Measurements from ENCODE around the gene KLF1.
"Not testable (repeated sequence)": the region's sequence is repeated elsewhere in the genome, so short reads cannot be mapped to it uniquely, and the experiment has no call there.

KLF1 gene

DNA sequence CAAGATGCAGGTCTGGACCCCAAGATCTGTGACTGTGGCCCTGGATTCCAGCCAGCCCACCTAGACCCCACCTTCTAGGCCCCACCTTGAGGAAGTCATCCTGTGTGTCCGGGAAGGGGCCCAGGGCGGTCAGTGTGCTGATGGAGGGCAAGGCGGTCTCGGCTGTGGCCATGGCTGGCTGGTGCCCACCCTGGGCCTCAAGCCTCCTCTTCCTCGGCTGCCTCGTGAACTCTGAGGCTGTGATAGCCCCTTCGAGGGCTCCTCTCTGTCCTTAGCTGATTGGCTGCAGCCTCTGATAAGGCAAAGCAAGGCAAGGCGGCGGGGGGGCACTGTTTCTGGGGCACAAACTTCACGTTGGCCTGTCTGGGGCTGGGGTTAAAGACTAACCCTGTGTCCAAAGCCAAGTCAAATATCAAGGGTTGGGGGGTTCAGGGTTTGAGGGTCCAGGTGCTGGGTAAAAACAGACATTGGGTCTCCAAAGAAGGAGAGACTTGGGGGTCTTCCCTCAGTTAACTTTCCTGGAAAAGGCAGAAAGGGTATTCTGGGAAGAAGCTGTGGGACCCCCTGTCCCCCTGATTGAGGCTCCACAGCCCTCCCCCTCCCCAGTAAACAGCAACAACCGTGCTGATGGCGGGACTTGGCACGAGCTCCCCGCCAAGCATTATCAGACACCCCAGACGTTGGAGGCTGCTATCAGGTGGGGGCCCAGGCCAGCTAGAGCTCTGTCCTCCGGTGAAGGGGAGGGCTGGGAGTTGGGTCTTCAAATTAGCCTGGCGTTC lies at the start of gene KLF1:
Gene KLF1, minus strand, starts transcription at position 233 of the 779 bp plus-strand sequence. Its CDS starts 61 bp downstream, at position 172.
- no peak for DNase-seq (ENCODE audit: low spot score)

DNA sequence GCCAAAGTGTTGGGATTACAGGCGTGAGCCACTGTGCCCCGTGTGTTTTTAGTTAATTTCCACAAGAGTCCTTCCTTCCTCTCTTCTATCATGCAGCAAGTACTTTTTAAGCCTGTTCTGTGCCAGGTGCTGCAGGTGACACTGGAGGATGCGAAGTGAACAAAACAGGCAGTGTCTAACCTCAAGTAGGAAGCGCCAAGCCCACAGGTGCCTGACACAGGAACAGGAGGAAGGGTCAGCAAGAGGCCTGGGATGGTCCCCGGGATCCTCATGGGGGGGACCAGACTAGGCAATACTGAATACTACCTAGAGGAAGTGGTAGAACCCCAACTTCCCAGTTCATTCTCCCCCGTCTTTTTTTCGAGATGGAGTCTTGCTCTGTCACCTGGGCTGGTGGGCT lies 49.6 kb upstream of the KLF1 start:
- no peak for DNase-seq (ENCODE audit: low spot score)

DNA sequence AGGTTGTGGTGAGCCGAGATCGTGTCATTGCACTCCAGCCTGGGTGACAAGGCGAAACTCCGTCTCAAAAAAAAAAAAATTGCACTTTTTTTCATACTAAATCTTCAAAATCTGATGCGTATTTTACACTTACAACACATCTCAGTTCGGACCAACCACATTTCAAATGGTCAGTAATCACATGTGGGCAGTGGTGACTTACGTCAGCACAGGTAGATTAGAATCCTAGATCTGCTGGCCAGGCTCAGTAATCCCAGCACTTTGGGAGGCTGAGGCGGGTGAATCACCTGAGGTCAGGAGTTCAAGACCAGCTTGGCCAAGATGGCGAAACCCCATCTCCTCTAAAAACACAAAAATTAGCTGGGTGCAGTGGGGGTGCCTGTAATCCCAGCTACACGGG lies 48.1 kb upstream of the KLF1 start:
- DNase-seq (ENCODE audit: low spot score) = no peak

DNA sequence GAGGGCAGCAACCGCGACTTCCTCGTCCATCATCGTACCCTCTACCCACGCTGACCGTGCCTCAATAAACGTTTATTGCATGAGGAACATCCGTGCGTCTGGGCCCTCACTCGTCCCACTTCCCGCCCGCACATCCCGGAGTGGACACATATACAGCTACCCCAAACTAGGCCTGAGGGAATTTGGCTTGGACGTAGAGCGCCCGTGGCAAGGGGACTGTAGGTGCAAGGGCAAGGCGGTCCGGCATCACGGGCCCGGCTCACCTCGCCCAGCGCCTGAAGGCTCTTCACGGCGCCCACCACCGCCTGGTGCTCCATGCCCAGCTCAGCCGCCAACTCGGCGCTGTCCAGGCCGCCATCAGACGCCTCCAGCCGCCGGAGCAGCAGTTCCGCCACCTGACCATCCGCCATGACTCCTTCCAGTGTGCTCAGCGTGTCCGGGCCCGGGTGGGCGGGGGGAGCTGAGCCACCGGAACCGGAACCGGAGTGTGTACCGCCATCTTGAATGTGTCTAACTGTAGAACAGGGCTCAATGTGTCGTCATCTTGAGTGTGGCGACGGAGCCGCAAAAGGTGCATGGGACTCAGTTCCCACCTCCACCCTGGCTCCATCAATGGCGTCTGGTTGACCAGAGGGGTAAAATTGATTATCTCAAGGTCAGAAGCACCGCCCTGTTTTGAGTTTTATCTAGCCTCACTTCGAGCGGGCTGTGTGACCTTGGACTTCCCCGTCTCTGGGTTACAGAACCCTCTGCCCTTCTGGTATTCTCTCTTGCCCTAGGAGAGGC lies 46.5 kb upstream of the KLF1 start, which contains the start of gene FARSA:
Gene FARSA, minus strand, starts transcription at position 425 of the 786 bp plus-strand sequence. Its CDS starts 15 bp downstream, at position 410.
- peak; percentile 89 for DNase-seq (ENCODE audit: low spot score)

DNA sequence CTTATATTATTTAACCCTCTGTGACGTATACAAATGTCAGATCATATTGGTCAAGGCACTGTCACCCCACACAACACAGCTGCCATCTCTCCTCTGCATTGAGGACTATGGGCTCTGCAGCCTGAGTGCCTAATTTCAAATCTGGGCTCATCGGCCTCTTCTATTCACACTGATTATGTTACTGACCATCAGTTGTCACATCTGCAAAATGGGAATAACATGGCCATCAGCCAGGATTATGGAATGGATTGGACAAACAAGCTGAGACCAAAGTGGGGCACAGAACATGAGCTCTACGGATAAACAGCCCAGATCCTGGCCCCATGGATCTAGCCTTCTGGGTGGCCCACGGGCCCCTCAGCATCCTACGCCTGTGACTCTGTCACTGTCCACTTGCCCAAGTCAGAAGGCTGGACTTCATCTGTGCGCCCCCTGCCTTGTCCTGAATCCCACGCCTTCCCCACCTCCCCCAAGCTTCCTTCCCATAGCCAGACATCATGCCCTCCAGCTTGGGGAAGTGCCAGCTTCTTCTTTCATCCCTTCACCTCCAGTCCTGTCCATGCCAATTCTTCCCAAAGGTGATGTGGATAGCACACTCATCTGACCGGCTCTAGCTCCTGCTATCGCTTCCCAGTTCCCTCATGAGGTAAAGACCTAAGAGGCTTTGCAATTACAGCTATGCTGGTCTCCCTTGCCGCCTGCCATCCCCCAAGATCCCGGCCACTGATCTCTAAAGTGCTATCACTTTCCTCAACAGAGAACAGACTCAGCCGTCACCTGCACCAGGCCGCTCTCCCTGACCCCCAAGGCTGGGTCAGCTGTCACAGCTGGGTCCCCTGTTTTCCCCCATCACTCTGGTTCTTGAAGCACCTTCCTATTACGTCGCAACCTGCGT lies 45.6 kb upstream of the KLF1 start:
- DNase-seq (ENCODE audit: low spot score) = no peak

DNA sequence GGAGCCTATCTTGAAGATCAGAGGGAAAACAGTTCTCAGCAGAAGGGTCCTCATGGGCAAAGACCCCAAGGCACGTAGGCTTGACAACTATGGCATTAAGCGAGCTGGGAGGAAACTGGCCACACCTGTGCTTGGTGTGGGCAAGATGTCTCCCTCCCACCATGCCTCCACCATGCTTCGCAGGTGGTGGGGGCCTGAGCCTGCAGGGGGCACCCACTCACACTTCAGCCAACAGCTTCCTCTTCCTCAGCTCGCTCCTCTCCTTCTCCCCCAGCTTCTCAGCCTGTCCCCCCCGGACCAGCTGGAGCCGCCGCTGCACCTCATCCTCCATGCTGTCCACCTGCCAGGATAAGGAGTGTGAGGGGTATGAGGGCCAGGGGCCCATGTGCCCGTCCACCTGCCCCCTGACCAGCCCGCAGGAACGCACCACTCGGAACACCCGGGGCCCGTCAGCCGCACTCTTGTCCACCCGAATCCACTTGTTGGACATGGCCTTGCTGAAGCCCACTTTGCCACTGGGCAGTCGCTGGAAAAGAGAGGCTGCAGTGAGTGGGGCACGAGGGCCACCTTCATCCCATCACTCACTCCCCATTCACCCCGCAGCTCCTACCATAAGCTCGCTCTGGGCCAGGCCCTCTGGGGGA lies 43.1 kb upstream of the KLF1 start:
- no peak for DNase-seq (ENCODE audit: low spot score)

DNA sequence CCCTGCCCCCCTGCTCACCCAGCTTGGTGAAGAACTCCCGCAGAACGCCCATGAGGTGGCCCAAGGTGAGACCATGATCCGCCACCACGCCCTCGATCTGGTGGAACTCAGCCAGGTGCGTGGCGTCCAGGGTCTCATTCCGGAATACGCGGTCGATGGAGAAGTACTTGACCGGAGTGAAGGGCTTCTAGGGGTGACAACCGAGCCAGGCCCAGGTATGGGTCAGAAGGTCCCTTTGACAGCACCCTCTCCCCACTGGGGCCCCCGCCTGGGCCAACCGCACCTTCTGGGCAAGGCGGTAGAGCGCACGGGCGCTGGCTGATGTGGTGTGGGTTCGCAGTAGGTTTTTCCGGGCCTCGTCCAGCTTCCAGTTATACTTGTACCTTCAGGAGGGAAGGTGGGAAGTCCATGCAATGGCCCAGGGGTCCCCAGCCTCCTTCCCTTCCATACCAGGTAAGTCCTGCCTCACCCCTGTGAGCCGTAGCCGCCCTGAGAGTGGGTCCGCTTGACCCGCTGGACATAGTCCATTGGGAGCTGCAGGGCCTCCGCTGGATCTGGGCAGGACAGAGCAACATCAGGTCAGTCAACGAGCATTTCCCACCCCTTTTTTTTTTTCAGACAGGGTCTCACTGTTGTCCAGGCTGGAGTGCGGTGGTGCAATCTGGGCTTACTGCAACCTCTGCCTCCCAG lies 37.8 kb upstream of the KLF1 start:
- no peak for DNase-seq (ENCODE audit: low spot score)

DNA sequence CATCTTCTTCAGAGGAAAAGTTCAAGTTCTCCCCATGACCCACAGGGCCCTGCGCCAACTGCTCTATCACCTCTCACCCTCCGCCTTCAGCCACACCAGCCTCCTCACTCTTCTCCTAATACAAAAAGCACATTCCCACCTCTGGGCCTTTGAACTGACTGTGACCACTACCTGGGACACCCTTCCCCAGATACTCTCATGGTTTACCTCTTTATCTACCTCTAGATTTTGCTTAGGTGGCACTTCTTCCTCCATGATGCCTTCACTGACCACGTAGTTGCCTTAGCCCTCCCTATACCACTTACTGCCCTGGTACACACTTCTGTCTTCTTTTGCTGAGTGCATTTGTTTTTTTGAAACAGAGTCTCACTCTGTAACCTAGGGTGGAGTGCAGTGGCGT lies 36.0 kb upstream of the KLF1 start:
- DNase-seq (ENCODE audit: low spot score) = no peak

DNA sequence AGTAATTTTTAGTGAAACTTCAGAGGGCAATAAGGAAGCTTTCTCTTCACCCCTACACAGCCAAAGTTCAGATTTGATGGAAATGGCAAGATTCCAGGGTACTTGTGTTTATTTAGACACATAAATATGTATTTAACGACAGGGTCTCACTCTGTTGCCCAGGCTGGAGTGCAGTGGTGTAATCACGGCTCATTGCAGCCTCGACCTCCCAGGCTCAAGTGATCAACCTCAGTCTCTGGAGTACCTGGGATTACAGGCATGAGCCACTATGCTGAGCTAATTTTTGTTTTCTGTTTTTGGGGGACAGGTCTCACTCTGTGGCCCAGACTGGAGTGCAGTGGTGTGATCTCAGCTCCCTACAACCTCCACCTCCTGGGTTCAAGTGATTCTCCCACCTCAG lies 34.0 kb upstream of the KLF1 start:
- no peak for DNase-seq (ENCODE audit: low spot score)

DNA sequence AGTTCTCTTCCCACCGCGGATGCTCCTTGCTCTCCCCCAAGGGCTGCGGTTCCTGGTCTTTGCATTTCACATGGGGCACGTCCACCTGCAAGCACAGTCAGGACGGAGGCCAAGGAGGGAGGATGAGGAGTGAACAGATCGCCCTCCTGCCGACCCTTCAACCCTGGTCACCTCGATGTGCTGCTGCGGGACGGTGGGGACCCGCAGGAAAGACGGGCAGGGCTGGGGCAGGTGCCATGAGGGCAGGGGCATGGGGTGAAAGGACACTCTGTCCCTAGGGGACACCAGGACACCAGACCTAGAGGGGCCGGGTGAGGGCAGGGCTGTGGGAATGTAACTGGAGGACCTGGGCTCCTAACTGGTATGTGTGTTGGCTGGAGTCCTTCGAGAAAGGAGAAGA lies 31.3 kb upstream of the KLF1 start:
- DNase-seq (ENCODE audit: low spot score) = no peak

DNA sequence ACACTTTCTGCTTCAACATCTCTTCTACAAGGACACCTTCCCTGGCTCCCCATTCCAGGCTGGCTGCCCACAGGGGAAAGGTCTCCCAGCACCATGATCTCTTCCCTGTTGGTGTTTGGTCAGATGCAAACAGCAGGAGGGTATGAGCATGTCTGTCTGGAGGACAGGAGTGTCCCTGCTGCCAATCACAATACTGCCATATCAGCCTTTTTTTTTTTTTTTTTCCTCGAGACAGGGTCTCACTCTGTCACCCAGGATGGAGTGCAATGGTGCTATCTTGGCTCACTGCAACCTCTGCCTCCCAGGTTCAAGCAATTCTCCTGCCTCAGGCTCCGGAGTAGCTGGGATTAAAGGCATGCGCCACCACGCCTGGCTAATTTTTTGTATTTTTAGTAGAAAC lies 28.9 kb upstream of the KLF1 start:
- DNase-seq (ENCODE audit: low spot score) = not testable (repeated sequence)

DNA sequence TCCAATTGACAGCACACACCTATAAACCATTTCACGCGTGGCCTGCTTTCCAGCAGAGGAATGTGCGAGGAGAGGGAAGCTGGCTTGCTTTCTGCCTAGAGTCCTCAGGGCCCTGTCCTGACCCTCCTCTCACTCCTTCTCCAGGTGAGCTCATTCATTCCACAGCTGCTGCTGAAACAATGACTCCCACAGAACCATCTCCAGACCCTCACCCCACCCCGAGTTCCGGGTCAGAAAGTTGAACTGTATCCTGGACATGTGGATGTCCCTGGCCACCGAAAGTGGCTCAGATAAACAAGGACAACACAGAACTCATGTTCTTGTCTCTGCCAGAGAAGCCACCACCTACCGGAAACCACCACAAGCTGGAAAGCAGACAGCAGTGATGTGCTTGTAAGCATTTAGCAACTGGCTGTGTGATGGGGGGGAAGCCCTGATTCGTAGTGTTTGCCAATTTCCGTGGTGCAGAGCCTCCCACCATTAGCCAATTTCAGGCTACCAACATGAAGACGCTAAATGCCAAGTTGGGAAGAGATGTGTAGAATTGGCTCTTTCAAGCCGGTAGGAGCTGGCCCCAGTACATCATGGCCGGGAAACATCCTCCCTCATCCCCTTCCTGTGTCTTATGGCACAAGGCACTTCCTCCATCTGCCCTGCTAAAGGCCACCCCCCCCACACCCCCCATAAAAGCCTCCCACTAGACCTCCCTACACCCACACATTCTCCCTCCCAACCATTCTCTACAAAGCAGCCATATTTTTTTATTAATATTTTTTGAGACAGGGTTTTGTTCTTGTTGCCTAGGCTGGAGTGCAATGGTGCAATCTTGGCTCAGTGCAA lies 27.1 kb upstream of the KLF1 start:
- peak; percentile 68 for DNase-seq (ENCODE audit: low spot score)

DNA sequence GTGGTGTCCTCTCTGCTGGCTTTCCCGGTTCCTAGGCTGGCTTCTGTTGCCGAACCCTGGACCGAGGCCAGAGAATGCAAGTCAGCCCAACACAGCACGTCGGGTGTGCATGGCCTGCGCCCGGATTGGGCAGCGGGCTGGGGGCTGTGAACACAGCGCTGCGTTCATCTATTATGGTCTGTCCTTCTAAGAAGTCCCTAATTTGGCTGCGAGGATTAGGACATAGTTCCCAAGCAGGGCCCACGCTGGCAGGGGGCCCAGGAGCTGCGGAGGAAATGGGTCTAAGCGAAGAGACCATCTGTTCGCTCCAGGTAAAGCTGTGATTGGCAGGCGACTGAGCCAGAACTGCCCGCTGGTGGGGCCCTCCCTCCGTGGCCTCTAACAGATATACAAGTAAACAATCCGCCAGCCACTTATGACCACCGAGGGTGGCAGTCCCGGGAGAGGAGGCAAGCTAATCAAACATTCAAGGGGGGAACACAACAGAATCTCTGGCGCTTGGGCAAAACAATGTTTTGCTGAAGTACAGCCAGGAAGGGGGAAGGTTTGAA lies 26.1 kb upstream of the KLF1 start:
- DNase-seq (ENCODE audit: low spot score) = no peak

DNA sequence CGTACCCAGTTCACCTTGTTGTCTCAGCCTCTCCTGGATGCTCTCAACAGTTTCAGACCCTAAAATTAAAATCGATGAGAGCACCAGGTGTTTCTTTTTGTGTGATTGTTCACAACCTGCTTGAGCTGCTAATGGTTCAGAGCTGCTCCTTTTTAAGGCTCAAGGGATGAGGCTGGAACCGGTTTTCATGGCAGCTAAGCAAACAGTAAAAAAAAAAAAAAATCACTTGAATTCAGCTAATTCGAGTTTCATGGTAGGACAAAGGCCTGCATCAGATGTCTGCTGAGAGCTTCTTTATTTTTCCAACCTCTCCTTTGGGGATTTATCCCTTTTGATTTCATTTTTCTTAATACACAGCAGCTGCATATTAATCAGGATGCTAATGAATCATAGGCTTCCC lies 25.6 kb upstream of the KLF1 start:
- DNase-seq (ENCODE audit: low spot score) = no peak

DNA sequence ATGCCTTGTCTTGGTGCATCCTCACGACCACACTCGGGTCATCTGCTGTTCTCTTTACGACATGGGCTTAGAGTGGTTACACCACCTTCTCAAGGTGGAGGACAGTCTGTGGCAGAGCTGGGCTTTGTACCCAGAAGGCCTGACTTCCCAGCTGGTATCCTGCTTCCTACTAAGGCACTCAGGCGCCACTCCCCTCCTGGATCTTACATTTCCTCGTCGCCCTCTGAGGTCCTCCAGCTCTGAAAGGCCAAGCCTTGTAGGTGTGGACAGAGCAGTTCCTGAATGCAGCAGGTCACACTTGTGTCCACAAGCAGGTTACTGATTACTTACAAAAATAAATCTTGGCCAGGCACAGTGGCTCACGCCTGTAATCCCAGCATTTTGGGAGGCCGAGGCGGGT lies 20.2 kb upstream of the KLF1 start:
- no peak for DNase-seq (ENCODE audit: low spot score)

DNA sequence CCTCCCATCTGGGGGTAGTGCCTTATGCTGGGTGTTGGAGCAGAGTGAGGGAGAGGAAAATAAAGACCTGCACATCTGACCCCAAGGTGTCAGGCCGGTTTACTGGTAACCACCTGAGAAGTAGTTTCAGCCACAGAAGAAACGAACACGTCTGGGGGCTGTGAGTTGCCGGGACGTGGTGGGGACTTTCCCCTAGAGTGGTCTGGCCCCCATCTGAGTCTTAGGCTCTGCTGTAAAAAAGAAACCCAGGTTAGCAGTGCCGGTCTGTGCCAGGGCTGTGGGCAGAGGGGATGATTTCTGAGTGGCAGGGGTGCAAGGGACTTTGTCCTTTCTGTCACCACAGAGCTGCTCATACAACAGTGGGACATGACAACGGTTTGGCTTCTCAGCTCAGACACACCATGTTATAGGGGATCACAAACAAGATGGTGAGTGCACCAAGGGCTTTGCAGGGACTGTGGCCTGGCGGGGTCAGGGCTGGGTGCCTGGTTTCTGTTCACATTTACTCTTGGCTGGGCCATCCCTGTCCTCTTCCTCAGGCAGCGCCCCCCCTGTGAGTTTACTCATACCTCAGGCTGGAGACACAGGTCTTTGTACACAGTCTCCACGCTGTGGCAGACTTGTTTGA lies 13.0 kb upstream of the KLF1 start:
- DNase-seq (ENCODE audit: low spot score) = no peak

DNA sequence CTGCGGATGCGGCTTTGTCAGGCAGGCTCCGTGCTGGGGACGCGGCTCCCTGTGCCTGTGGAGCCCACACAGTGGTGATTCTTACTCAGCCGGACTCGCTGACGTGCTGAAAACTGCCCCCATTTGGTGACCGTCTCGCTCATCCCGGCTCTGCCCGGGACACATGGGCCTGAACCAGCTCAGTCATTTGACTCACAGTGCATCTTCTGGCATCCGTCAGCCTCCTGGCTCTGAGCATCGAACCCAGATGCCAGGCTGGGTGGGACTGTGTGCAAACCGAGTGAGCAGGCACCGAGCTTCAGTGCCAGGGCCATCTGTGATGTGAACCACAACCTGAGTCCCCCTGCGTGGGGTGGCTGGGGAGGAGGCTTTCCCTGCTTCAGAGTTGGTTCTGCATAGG lies 9.5 kb upstream of the KLF1 start:
- DNase-seq (ENCODE audit: low spot score) = no peak

DNA sequence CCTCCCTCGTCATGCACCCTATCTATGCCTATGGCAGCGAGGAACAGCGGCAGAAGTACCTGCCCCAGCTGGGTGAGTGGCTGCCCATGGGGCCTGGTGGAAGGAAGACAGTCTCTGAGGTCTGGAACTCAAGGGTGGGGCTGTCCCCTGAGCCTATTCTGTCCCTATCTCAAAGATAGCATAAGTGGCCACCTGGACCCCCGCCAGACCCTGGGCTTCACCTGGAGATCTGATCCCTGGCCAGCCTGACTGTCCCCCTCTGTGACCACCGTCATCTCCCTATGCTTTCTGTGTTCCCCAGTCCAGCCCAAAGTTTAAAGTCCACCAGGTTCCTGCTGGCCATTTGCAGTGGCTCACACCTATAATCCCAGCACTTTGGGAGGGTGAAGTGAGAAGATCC lies 6.6 kb upstream of the KLF1 start:
- no peak for DNase-seq (ENCODE audit: low spot score)

DNA sequence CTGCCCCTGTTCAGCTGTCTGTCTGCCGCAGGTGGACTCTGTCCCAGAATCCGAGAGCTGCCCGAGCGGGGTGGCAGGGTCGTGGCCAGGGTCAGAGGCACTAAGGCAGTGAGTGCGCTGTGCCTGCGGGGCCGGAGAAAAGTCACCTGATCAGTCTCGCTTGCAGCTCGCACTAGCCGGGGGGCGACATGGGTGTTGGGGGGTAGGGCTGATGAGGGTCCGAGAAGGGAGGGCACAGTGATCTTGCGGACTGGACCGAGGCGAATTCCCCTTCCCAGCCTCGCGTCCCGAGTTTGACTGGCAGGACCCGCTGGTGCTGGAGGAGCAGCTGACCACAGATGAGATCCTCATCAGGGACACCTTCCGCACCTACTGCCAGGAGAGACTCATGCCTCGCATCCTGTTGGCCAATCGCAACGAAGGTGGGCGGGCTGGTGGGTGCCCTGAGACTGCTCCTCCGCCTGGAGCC lies 4.6 kb upstream of the KLF1 start:
- no peak for DNase-seq (ENCODE audit: low spot score)

Data from CD4-positive, alpha-beta T cell treated with Interleukin-6 at 100 ng/mL for 8 hours (primary cell).